SIG-M5 treated with dmso at 0.1 percent for 504 hours (cell line): Measurements from ENCODE around the gene POC5.
"Not testable (repeated sequence)": the region's sequence is repeated elsewhere in the genome, so short reads cannot be mapped to it uniquely, and the experiment has no call there.

Experiments used
- DNase-seq: peaks from one replicate; lab custom pipeline; 2025; ENCODE audit not compliant: unreplicated experiment; lab: John Stamatoyannopoulos, UW

The POC5 gene

GRCh38 chr5:75706016-75706415 is 11.2 kb downstream of the POC5 start:
- no peak for DNase-seq

- DNase-seq = no peak
These were observed 15.4 kb downstream of the POC5 start for GRCh38 chr5:75701856-75702255.

- DNase-seq = not testable (repeated sequence)
These were observed 21.5 kb downstream of the POC5 start for GRCh38 chr5:75695472-75696351.

- DNase-seq = no peak
These were observed 22.5 kb downstream of the POC5 start for GRCh38 chr5:75694781-75695180.

- DNase-seq = no peak
These were observed 26.6 kb downstream of the POC5 start for GRCh38 chr5:75690669-75691068.

- DNase-seq = no peak
These were observed 30.8 kb downstream of the POC5 start for GRCh38 chr5:75686480-75686879.

- DNase-seq = no peak
These were observed 32.1 kb downstream of the POC5 start for GRCh38 chr5:75685141-75685540.

- peak; percentile 67 for DNase-seq
These were observed 36.0 kb downstream of the POC5 start for GRCh38 chr5:75681125-75681830.

- DNase-seq = no peak
These were observed 39.1 kb downstream of the POC5 start for GRCh38 chr5:75678155-75678554.

GRCh38 chr5:75677607-75678006 is 39.6 kb downstream of the POC5 start:
- DNase-seq = no peak

- DNase-seq = no peak
These were observed 41.5 kb downstream of the POC5 start for GRCh38 chr5:75675783-75676182.

- DNase-seq = no peak
These were observed 44.6 kb downstream of the POC5 start for GRCh38 chr5:75672616-75673015.

GRCh38 chr5:75671506-75671905 is 45.7 kb downstream of the POC5 start:
- no peak for DNase-seq

GRCh38 chr5:75670577-75670976 is 46.7 kb downstream of the POC5 start:
- no peak for DNase-seq

GRCh38 chr5:75668977-75669689 is 48.1 kb downstream of the POC5 start:
- DNase-seq = peak; percentile 47

- DNase-seq = no peak
These were observed 48.8 kb downstream of the POC5 start for GRCh38 chr5:75668445-75668844.

GRCh38 chr5:75667586-75667985 is 49.7 kb downstream of the POC5 start:
- DNase-seq = no peak

GRCh38 chr5:75666801-75667200 is 50.4 kb downstream of the POC5 start:
- no peak for DNase-seq

GRCh38 chr5:75664979-75665378 is 52.3 kb downstream of the POC5 start:
- no peak for DNase-seq

GRCh38 chr5:75663579-75664284 is 53.5 kb downstream of the POC5 start:
- no peak for DNase-seq

GRCh38 chr5:75662061-75662460 is 55.2 kb downstream of the POC5 start:
- no peak for DNase-seq
